ENCODE data around the gene POLR2J3.
"Not testable (repeated sequence)": the region's sequence is repeated elsewhere in the genome, so short reads cannot be mapped to it uniquely, and the experiment has no call there.

Gene POLR2J3

GRCh38 chr7:102572261-102573239 is at the start of gene POLR2J3:
Gene POLR2J3 (minus strand): TSS chr7:102572583. CDS start chr7:102572521, 62 bp downstream.
- TF ChIP-seq, protein P1, sequence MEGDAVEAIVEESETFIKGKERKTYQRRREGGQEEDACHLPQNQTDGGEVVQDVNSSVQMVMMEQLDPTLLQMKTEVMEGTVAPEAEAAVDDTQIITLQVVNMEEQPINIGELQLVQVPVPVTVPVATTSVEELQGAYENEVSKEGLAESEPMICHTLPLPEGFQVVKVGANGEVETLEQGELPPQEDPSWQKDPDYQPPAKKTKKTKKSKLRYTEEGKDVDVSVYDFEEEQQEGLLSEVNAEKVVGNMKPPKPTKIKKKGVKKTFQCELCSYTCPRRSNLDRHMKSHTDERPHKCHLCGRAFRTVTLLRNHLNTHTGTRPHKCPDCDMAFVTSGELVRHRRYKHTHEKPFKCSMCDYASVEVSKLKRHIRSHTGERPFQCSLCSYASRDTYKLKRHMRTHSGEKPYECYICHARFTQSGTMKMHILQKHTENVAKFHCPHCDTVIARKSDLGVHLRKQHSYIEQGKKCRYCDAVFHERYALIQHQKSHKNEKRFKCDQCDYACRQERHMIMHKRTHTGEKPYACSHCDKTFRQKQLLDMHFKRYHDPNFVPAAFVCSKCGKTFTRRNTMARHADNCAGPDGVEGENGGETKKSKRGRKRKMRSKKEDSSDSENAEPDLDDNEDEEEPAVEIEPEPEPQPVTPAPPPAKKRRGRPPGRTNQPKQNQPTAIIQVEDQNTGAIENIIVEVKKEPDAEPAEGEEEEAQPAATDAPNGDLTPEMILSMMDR (conservative IDR thresholded peaks at IDR 0.05) = peak; percentile 72
- peak within 1 kb of the TSS; percentile 49; the same call in 1 of the 2 replicates for H3K27ac ChIP-seq

DNA sequence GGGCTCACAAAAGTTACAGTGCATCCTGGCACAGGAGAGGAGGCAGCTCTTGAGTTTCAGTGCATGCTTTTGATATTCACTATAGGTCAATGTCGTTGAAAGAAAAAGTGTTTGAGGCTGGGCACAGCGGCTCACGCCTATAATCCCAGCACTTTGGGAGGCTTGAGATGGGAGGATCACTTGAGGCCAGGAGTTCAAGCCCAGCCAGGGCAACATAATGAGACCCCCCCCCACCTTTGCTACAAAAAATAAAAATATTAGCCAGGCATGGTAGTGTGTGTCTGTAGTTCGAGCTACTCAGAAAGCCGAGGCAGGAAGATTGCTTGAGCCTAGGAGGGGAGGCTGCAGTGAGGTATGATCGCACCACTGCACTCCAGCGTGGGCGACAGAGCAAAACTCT is 45.7 kb upstream of the POLR2J3 start:
- H3K27ac ChIP-seq = not testable (repeated sequence)

DNA sequence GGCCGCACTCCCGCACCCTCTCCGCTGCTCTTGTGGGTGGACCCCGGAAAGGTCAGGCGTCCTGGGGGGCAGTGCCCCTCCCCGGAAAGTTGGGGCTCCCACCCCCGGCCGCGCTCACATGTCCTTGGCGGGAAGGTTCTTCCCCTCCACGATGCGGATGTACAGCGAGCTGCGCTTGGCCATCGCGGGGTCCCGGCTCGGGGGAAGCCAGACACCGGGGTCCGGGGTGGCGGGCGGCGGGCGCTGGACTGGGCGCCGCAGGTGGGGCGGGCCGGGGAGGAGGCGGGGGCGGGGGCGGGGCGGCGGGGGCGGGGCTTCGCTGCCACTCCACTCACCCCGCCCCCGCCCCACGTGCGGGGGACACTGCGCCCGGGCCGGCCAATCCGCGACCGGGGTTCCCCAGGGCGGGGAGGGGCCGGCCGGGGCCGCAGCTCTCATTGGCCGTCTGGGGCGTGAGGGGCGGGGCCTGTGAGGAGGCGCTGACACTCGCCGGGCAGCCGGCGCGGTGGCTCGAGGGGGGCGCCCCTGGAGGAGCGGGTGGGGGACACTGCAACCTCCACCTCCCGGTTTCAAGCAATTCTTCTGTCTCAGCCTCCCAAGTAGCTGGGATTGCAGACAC is 44.2 kb upstream of the POLR2J3 start, which contains the start of gene RASA4:
Gene RASA4, minus strand, starts transcription at position 250 of the 619 bp plus-strand sequence. Its CDS starts 67 bp downstream, at position 183.
- not testable (repeated sequence) for H3K27ac ChIP-seq

GRCh38 chr7:102615930-102616329 is 43.5 kb upstream of the POLR2J3 start:
- H3K27ac ChIP-seq = not testable (repeated sequence)

GRCh38 chr7:102614873-102615272 is 42.5 kb upstream of the POLR2J3 start:
- H3K27ac ChIP-seq = not testable (repeated sequence)

DNA sequence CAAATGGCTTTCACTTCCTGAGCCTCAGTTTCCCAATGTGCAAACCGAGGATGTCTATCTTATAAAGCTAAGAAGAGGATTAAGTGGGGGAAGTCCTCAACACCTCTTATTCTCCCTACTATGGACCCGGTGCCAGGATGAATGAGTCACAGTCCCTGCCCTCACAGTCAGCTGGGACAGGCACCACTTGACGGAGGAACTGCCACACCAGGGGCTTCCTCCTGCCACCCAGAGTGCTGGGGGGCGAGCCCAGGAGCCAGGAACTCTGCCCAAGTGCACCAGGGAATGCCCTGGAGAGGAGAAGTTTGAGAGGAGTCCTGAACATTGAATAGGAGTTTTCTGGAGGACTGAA is 41.9 kb upstream of the POLR2J3 start:
- not testable (repeated sequence) for H3K27ac ChIP-seq

GRCh38 chr7:102613575-102614345 is 41.4 kb upstream of the POLR2J3 start:
- not testable (repeated sequence) for H3K27ac ChIP-seq

DNA sequence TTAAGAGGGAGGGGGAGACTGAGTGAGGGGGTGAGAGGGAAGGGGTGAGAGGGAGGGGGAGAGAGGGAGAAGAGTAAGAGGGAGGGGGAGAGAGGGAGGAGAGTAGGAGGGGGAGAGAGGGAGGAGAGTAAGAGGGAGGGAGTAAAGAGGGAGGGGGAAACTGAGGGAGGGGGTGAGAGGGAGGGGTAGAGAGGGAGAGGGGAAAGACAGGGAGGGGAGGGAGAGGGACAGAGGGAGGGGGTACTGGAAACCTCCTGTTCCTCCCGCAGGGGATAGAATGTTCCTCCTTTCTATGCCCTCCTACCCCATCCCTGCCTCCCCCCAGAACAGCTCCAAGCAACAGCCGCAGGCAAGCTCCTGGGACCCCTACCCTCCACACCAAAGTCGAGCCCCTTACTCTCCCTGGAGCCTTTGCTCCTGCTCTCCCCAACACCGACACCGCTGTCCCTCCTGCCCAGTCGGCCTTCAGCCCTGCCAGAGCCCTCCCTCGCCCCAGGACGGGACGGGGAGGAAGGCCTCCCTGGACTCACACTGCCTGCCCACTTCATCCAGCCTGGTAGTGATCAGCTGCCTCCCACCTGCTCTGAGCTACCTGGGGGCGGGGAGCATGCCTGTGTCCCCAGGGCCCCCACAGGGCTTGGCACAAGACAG is 39.4 kb upstream of the POLR2J3 start:
- H3K27ac ChIP-seq = not testable (repeated sequence)

- not testable (repeated sequence) for H3K27ac ChIP-seq
Measured at GRCh38 chr7:102611013-102611674, 38.8 kb upstream of the POLR2J3 start.

- H3K27ac ChIP-seq = not testable (repeated sequence)
Measured at GRCh38 chr7:102610441-102610840, 38.1 kb upstream of the POLR2J3 start.

GRCh38 chr7:102609734-102610133 is 37.4 kb upstream of the POLR2J3 start:
- H3K27ac ChIP-seq = not testable (repeated sequence)

GRCh38 chr7:102606848-102607247 is 34.5 kb upstream of the POLR2J3 start:
- H3K27ac ChIP-seq = not testable (repeated sequence)

DNA sequence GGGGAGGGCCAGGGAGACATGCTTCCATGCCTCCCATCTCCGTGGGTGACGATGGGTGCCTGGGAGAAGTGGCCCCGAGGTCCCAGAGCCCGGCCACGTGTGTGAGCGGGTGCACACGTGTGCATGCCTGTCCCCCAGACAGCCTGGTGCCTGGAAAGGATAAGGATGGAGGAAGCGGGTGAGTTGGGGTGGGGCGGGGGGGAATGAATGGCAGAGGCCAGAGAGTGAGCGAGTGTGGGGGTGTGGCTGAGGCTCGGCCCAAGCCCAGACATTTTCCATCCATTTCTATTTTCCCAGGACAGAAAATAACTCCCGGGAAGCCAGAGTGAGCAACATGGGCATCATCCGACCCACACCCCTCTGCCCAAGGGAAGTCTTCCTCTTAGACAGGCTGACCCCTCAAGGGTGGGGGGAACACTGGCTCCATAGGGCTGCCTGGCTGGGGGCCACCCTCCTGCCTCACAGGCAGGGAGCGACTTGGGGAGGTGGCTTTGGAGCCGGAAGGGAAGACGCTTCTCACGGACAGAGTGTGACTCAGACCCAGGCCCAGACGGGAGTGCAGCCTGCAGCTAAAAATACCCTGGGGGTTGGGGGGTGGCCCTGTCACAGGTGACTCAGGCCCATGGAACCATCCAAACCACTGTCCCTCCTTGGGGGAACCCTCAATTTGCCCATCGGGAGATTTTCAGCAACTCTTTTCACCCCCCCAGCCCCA is 32.2 kb upstream of the POLR2J3 start:
- H3K27ac ChIP-seq = not testable (repeated sequence)

- H3K27ac ChIP-seq = not testable (repeated sequence)
Measured at GRCh38 chr7:102602317-102602716, 29.9 kb upstream of the POLR2J3 start.

DNA sequence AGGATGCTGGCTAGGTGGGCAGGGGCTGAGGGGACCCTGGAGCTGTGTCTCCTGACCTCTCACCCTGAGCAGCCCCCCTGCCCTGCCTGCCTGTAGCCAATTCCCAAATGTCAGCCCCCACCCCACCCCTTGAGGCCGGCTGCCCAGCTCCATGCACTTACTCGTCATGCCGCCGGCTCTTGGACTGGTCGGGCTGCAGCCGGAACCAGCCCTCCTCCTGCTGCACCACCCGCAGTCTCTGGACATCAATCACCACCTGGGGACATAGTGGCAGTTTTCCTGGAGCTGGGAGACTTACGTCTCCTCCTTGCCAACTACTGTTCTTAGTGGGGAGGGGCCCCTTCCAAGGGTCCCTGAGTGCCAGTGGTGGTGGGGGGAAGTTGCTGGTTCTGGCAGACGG is 27.3 kb upstream of the POLR2J3 start:
- not testable (repeated sequence) for H3K27ac ChIP-seq

- H3K27ac ChIP-seq = not testable (repeated sequence)
Measured at GRCh38 chr7:102596036-102596435, 23.7 kb upstream of the POLR2J3 start.

DNA sequence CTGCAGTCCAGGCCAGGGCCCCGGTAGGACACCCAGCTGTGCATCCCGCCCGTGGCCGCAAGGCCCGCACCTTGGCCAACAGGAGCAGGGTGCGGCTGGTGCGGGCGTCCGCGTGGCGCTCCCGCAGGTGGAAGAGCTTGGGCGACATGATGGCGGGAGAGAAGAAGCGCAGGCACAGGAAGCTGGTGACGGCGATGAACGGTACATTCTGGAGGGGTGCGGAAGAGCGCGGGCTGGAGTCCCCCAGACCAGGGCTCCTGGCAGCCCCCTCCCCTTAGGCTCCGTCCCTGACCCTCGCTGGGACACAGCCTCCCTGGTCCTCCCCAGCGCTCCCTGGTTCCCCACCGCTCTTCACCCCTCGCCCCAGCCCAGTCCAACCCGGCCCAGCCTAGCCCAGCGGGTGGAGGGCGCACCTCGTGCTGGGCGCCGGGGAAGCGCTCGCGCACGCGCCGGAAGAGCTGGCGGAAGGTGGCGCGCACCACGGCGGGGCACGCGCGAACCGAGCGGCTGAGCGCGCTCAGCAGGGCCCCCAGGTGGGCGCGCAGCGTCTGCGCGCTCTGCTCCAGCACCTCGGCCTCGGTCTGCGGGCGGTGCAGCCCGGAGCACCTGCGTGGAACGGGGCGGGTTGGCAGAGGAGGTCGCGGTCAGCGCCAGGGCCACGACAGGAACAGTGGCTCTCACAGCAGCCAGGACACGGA is 21.4 kb upstream of the POLR2J3 start:
- H3K27ac ChIP-seq = not testable (repeated sequence)

GRCh38 chr7:102592477-102593019 is 20.2 kb upstream of the POLR2J3 start:
- H3K27ac ChIP-seq = not testable (repeated sequence)

Measured in VCaP (cell line).